ENCODE results near the gene APOD. TPM values are rescaled to one million over a fixed set of nuclear protein-coding genes. Genes with fewer than 3 reads are reported as not detected.

APOD gene
- total and polyA plus RNA-seq, 10 donors: 1.9 to 50.5 (median 4.4) TPM

DNA sequence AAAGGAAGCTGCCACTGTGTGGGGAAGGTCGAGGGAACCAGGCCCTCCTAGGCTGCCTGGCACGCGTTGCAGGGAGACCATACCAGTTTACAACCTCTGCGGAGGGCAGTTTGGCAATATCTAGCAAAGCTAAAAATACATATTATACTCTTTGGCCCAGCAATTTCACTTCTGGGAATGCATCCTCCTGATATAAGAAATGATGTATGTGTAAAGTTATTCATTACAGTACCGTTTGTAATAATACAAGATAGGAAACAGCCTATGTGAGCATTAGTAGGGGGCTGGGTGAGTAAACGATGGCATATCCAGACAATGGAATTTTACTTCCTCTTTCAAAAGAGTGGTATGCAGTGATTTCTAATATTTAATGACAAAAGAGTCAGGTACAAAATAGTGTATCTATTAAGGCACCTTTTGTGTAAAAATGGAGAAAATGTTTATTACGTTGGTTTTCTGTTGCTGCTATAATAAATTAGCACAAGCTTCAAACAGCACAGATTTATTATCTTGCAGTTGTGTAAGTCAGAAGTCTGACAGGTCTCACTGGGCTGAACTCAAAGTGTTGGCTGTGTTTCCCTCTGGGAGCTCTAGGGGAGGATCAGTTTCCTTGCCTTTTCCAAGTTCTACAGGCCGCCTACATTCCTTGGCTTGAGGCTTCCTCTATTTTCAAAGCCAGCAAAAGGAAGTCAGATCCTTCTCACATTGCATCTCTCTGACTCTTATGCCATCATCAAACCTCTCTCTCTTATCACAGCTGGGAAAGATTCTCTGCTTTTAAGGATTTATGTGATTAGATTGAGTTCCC, 9.0 kb downstream of the APOD start:
- WGBS, 5 donors: 78 to 92% (median 81%) methylated on average over 8 of the region's 8 CpGs
- H3K4me1 ChIP-seq: no peaks in the 10 kb centered on the region
- no peaks in the 10 kb centered on the region for H3K36me3 ChIP-seq
- TF ChIP-seq POLR2A (IDR thresholded peaks at IDR 0.05) (no peak), POLR2AphosphoS5 (IDR thresholded peaks at IDR 0.05) (no peak)
- TF ChIP-seq, protein P1, sequence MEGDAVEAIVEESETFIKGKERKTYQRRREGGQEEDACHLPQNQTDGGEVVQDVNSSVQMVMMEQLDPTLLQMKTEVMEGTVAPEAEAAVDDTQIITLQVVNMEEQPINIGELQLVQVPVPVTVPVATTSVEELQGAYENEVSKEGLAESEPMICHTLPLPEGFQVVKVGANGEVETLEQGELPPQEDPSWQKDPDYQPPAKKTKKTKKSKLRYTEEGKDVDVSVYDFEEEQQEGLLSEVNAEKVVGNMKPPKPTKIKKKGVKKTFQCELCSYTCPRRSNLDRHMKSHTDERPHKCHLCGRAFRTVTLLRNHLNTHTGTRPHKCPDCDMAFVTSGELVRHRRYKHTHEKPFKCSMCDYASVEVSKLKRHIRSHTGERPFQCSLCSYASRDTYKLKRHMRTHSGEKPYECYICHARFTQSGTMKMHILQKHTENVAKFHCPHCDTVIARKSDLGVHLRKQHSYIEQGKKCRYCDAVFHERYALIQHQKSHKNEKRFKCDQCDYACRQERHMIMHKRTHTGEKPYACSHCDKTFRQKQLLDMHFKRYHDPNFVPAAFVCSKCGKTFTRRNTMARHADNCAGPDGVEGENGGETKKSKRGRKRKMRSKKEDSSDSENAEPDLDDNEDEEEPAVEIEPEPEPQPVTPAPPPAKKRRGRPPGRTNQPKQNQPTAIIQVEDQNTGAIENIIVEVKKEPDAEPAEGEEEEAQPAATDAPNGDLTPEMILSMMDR (IDR thresholded peaks at IDR 0.05 in 8 of 11, conservative IDR thresholded peaks at IDR 0.05 in 3 of 11): no peak
- H3K4me3 ChIP-seq: no peak overlapping the region
- no peaks in the 10 kb centered on the region for H3K27me3 ChIP-seq (replicated peaks in 1 of 7)
- no peaks in the 10 kb centered on the region for H3K9me3 ChIP-seq
- H3K27ac ChIP-seq: no peak overlapping the region
- no peak for DNase-seq
- intact Hi-C loops (cut with DNase I; ENCODE audit: low total_unique reads): no loop called here

DNA sequence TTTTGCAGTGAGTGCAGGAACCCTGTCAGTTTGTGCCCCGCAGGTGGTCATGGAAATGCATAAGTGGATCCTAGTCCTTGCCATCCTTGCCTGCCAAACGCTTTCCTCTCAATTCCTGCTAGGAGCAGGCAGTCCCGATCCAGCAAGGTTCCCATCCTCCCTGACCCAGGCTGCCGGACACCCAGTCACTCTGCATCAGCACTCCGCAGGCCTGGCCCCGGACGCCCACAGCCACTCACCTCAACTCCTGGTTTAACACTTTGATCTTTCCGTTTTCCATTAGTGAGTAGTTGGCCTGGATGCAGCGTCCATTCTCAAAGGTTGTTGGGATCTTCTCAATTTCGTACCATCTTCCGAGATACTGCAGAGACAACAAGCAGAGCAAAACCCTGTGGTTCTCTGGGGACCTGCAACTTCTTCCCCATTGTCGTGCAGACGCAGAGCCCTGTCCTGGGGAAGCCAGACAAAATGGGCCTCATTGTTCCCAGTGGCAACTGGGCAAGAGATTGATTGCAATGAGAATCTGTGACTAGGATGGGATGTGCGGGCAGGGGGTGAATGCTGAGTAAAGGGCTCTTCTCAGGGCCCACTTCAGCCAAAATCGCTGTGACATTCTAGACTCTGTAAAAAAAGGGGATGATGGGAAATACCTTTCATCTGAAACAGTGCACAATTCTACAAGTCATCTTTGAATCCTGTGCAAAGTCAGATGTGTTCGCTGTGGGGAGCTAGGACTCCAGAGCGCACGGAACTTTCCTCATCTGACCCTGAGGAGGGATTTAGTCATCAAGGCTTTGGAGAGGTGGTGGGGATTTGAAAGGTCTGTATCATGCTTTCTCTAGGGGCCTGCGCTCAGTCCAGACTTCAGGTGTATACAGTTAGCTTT, 9.9 kb downstream of the APOD start:
- no peak for DNase-seq
- H3K4me3 ChIP-seq: no peak overlapping the region
- H3K36me3 ChIP-seq: no peaks in the 10 kb centered on the region
- WGBS, 5 donors: 91 to 96% (median 95%) methylated on average over 18 to 19 of the region's 19 CpGs
- H3K27me3 ChIP-seq (replicated peaks in 1 of 7): no peaks in the 10 kb centered on the region
- peaks cover 0 to under 1% (median 0%) of the 10 kb centered on the region in 6 donors for H3K4me1 ChIP-seq
- H3K27ac ChIP-seq: no peak overlapping the region
- intact Hi-C loops (cut with DNase I; ENCODE audit: low total_unique reads): no loop called here
- TF ChIP-seq POLR2A (IDR thresholded peaks at IDR 0.05) (no peak), POLR2AphosphoS5 (IDR thresholded peaks at IDR 0.05) (no peak)
- TF ChIP-seq, protein P1 (IDR thresholded peaks at IDR 0.05 in 8 of 11, conservative IDR thresholded peaks at IDR 0.05 in 3 of 11): no peak
- no peaks in the 10 kb centered on the region for H3K9me3 ChIP-seq

DNA sequence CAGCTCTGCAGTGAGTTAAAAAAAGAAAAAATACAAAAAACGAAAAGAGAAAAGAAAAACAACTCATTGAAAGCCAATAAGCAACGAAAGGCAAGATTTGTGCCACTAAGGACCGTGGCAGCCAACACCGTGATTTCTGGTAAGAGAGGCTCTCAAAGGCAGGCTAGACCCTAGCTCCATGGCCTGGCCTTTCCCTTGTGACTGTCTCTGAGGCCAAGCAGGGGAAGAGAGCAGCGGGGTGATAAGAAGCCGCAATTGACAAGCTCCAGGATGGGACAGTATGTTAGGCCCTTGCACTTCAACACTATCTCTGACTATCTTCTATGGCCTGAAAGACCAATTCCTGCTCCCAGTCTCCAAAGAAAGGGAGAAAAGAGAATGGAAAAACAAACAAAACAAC, 12.4 kb downstream of the APOD start:
- WGBS, 5 donors: 83 to 94% (median 90%) methylated on average over 6 of the region's 6 CpGs
- Histone ChIP-seq H3K4me3 (no peak overlapping the region), H3K9me3 (no peaks in the 10 kb centered on the region), H3K4me1 (peaks cover 0 to 7% (median 0%) of the 10 kb centered on the region in 6 donors), H3K27ac (no peak overlapping the region), H3K36me3 (no peaks in the 10 kb centered on the region), H3K27me3 (replicated peaks in 1 of 7) (peaks cover 0 to 6% (median 0%) of the 10 kb centered on the region in 7 donors)
- DNase-seq: no peak
- TF ChIP-seq POLR2A (IDR thresholded peaks at IDR 0.05): no peak
- TF ChIP-seq, protein P1 (IDR thresholded peaks at IDR 0.05 in 8 of 11, conservative IDR thresholded peaks at IDR 0.05 in 3 of 11): no peak
- TF ChIP-seq POLR2AphosphoS5 (IDR thresholded peaks at IDR 0.05): no peak
- intact Hi-C loops (cut with DNase I; ENCODE audit: low total_unique reads): no loop called here

DNA sequence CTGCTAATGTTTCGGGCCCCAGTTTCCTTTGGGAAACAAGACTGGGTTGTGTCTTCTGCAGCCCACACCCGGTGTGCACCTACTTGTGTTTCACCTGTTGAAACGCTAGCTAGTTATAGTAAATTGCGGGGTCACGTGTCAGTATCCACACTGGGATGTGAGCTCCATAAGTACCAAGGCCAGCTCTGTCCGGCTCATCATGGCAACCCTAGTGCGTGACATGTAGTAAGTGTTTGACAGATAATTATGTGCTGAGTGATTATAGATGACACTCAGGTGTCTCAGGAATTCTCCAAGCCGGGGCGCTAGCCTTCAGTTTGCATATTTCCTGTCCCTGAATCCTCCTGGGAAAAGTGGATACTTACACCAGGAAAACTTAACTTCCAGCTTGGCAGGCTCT, 12.8 kb downstream of the APOD start:
- Histone ChIP-seq H3K27ac (no peak overlapping the region), H3K4me1 (peaks cover 0 to 7% (median 0%) of the 10 kb centered on the region in 6 donors), H3K36me3 (no peaks in the 10 kb centered on the region), H3K4me3 (no peak overlapping the region), H3K9me3 (no peaks in the 10 kb centered on the region), H3K27me3 (replicated peaks in 1 of 7) (peaks cover 0 to 6% (median 0%) of the 10 kb centered on the region in 7 donors)
- WGBS, 5 donors: 78 to 89% (median 86%) methylated on average over 8 to 9 of the region's 9 CpGs
- no peak for DNase-seq
- intact Hi-C loops (cut with DNase I; ENCODE audit: low total_unique reads): no loop called here
- no peak for TF ChIP-seq POLR2AphosphoS5 (IDR thresholded peaks at IDR 0.05)
- TF ChIP-seq POLR2A (IDR thresholded peaks at IDR 0.05): no peak
- TF ChIP-seq, protein P1 (IDR thresholded peaks at IDR 0.05 in 8 of 11, conservative IDR thresholded peaks at IDR 0.05 in 3 of 11): no peak
